H9 (cell line): ENCODE results near the gene BAAT. TPM values are rescaled to one million over a fixed set of nuclear protein-coding genes. Genes with fewer than 3 reads are reported as not detected.

Experiments
- DNase-seq: peaks from one replicate; pipeline ENCODE4 v3.0.0-alpha.2; 2017
- H2AFZ ChIP-seq: one replicate; pipeline ENCODE4 v1.6.1; 2013; ENCODE audit warnings: mild to moderate bottlenecking, low read length, control low read depth, moderate library complexity
- H2AK5ac ChIP-seq: 2 replicates; pipeline ENCODE4 v1.6.1; 2013; ENCODE audit warnings: low read length, control low read depth, mixed read lengths; ENCODE audit not compliant: insufficient read length
- H2BK120ac ChIP-seq: one replicate; pipeline ENCODE4 v1.6.1; 2013; ENCODE audit warnings: low read depth, mild to moderate bottlenecking, low read length, control low read depth, inconsistent platforms; ENCODE audit not compliant: poor library complexity, severe bottlenecking
- H2BK12ac ChIP-seq: 2 replicates; pipeline ENCODE4 v1.6.1; 2013; ENCODE audit warnings: low read length, control low read depth, mixed read lengths, low read depth; ENCODE audit not compliant: insufficient read length
- H2BK15ac ChIP-seq: 2 replicates; pipeline ENCODE4 v1.6.1; 2013; ENCODE audit warnings: low read depth, low read length, control low read depth
- H2BK20ac ChIP-seq: one replicate; pipeline ENCODE4 v1.6.1; 2013; ENCODE audit warnings: low read depth, mild to moderate bottlenecking, low read length, control low read depth, inconsistent platforms; ENCODE audit not compliant: poor library complexity, severe bottlenecking
- H2BK5ac ChIP-seq: 2 replicates; pipeline ENCODE4 v1.6.1; 2013; ENCODE audit warnings: low read length, control low read depth, mixed read lengths; ENCODE audit not compliant: insufficient read length
- H3K14ac ChIP-seq: 2 replicates; pipeline ENCODE4 v1.6.1; 2013; ENCODE audit warnings: low read length, control low read depth; ENCODE audit not compliant: insufficient read depth
- H3K18ac ChIP-seq: 2 replicates; pipeline ENCODE4 v1.6.1; 2013; ENCODE audit warnings: low read depth, mild to moderate bottlenecking, mixed read lengths, low read length, control low read depth; ENCODE audit not compliant: insufficient read length
- H3K23ac ChIP-seq: 2 replicates; pipeline ENCODE4 v1.6.1; 2013; ENCODE audit warnings: low read length, control low read depth, mixed read lengths, low read depth; ENCODE audit not compliant: insufficient read length
- H3K23me2 ChIP-seq: 2 replicates; pipeline ENCODE4 v1.6.1; 2013; ENCODE audit warnings: low read depth, mild to moderate bottlenecking, mixed read lengths, low read length, control low read depth; ENCODE audit not compliant: insufficient read length, poor library complexity, severe bottlenecking
- H3K27ac ChIP-seq: 2 replicates; pipeline ENCODE4 v1.5.1; 2013; ENCODE audit warnings: low read length, control low read depth, mixed read lengths, low read depth; ENCODE audit not compliant: insufficient read length
- H3K27me3 ChIP-seq: 2 replicates; pipeline ENCODE4 v1.6.1; 2013; ENCODE audit warnings: low read length, control low read depth, inconsistent platforms; ENCODE audit not compliant: insufficient read depth
- H3K4ac ChIP-seq: 2 replicates; pipeline ENCODE4 v1.6.1; 2013; ENCODE audit warnings: low read depth, mild to moderate bottlenecking, control low read depth, inconsistent platforms, low read length, moderate library complexity
- H3K4me1 ChIP-seq: 2 replicates; pipeline ENCODE4 v1.6.1; 2013; ENCODE audit warnings: low read length, control low read depth, inconsistent platforms; ENCODE audit not compliant: insufficient read depth
- H3K4me2 ChIP-seq: 2 replicates; pipeline ENCODE4 v1.6.1; 2013; ENCODE audit warnings: low read length, control low read depth, mixed read lengths; ENCODE audit not compliant: insufficient read length, insufficient read depth
- H3K56ac ChIP-seq: 2 replicates; pipeline ENCODE4 v1.6.1; 2013; ENCODE audit warnings: low read depth, mild to moderate bottlenecking, mixed read lengths, low read length, control low read depth; ENCODE audit not compliant: insufficient read length
- H3K79me1 ChIP-seq: 2 replicates; pipeline ENCODE4 v1.6.1; 2013; ENCODE audit warnings: low read depth, mild to moderate bottlenecking, moderate library complexity, low read length, control low read depth, inconsistent platforms; ENCODE audit not compliant: insufficient read depth, poor library complexity, severe bottlenecking
- H3K79me2 ChIP-seq: 2 replicates; pipeline ENCODE4 v1.6.1; 2013; ENCODE audit warnings: low read length, control low read depth, inconsistent platforms; ENCODE audit not compliant: insufficient read depth
- H3K9ac ChIP-seq: 2 replicates; pipeline ENCODE4 v1.6.1; 2013; ENCODE audit warnings: low read length, control low read depth, mixed read lengths; ENCODE audit not compliant: insufficient read length; ENCODE audit errors: extremely low read depth
- H3K9me3 ChIP-seq: one replicate; pipeline ENCODE4 v1.6.1; 2013; ENCODE audit warnings: low read depth, low read length, inconsistent platforms; ENCODE audit not compliant: control insufficient read depth
- H3T11ph ChIP-seq: one replicate; pipeline ENCODE4 v1.6.1; 2013; ENCODE audit warnings: mild to moderate bottlenecking, low read length, control low read depth, inconsistent platforms
- H4K20me1 ChIP-seq: one replicate; pipeline ENCODE4 v1.6.1; 2013; ENCODE audit not compliant: control insufficient read depth, insufficient read length, insufficient read depth
- H4K5ac ChIP-seq: 2 replicates; pipeline ENCODE4 v1.6.1; 2013; ENCODE audit warnings: low read depth, mild to moderate bottlenecking, mixed read lengths, low read length, control low read depth; ENCODE audit not compliant: insufficient read length
- H4K8ac ChIP-seq: replicated peaks from 2 replicates; pipeline ENCODE4 v1.6.1; 2013; ENCODE audit warnings: low read length, control low read depth, mixed read lengths, low read depth; ENCODE audit not compliant: insufficient read length
- H4K91ac ChIP-seq: 2 replicates; pipeline ENCODE4 v1.6.1; 2013; ENCODE audit warnings: low read depth, mild to moderate bottlenecking, moderate library complexity, mixed read lengths, low read length, control low read depth; ENCODE audit not compliant: insufficient read length
- H3K27ac Mint-ChIP-seq, 3 experiments: 2 replicates in 2 of 3; 3 replicates in 1 of 3; pipeline ENCODE4 v1.8.0; 2020 to 2021; ENCODE audit warnings: mixed read lengths in 3 of 3, mild to moderate bottlenecking in 1 of 3, moderate library complexity in 1 of 3
- H3K27me3 Mint-ChIP-seq: 2 replicates; pipeline ENCODE4 v1.8.0; 2021; ENCODE audit warnings: low read depth, mild to moderate bottlenecking, moderate library complexity, mixed read lengths
- H3K36me3 Mint-ChIP-seq, 3 experiments: 2 replicates in 2 of 3; 3 replicates in 1 of 3; pipeline ENCODE4 v1.8.0; 2020 to 2021; ENCODE audit warnings: low read depth in 3 of 3, mixed read lengths in 3 of 3; ENCODE audit not compliant: insufficient read depth in 1 of 3
- H3K4me1 Mint-ChIP-seq, 2 experiments: 2 replicates each; pipeline ENCODE4 v1.8.0; 2020; ENCODE audit warnings: mixed read lengths in 2 of 2
- H3K4me3 Mint-ChIP-seq, 2 experiments: 2 replicates in 1 of 2; 3 replicates in 1 of 2; pipeline ENCODE4 v1.8.0; 2020 to 2021; ENCODE audit warnings: mild to moderate bottlenecking in 2 of 2, mixed read lengths in 2 of 2, moderate library complexity in 1 of 2
- H3K9me3 Mint-ChIP-seq, 2 experiments: 2 replicates in 1 of 2; 3 replicates in 1 of 2; pipeline ENCODE4 v1.8.0; 2020; ENCODE audit warnings: mild to moderate bottlenecking in 2 of 2, mixed read lengths in 2 of 2, moderate library complexity in 1 of 2
- CTCF ChIP-seq: fragments of 200-600 bp; sonication (generic); conservative IDR thresholded peaks from 3 replicates; pipeline ENCODE4 v1.8.0; 2021; ENCODE audit warnings: antibody characterized with exemption, mild to moderate bottlenecking
- WGBS: extraction: QIAGEN DNeasy Blood & Tissue Kit; methylation state at CpG from one replicate; pipeline ENCODE4 v1.1.7; 2013; ENCODE audit warnings: missing lambda C conversion rate, low lambda C conversion rate, mixed read lengths; ENCODE audit not compliant: insufficient read length; ENCODE audit errors: extremely low coverage; 5-methylcytosine and 5-hydroxymethylcytosine counted together
- total RNA-seq: library from RNA; stranded (reverse); gene quantifications from 2 replicates; pipeline ENCODE4 v1.2.1, GENCODE V29; 2021

The BAAT gene
- total RNA-seq, 1 experiment from 2014 or later, result 0.09 TPM

DNA sequence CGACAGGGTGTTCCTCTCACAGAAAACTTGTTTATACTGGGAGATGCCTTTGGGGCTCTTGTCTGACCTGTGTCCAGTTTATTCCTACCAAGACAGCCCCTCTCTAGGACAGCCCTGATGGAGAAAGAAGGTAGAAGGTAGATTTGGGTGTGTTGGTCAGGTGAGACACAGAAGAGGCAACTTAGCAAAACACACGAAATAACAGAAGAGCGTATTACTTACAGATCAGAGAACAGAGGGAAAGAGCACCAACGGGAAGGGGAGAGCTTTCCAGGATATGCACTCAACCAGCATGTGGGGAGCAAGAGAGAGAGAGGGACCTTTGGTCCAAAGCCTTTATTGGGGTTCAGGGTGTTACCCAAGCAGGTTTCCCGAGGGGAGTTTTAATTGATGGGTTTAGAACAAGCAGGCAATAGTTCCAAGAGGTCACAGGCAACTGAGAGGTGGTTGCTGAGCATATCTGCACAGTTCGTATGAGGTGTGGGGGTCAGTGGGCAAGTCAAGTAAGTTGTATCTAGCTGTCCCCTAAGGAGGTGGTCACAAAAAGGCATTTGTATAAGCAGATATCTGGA is 31.8 kb downstream of the BAAT start:
- Histone ChIP-seq H3K56ac (no peak overlapping the region), H4K5ac (no peak overlapping the region), H2BK12ac (no peak overlapping the region), H4K8ac (no peak overlapping the region), H3T11ph (no peak overlapping the region), H3K18ac (no peak overlapping the region), H3K9ac (no peak overlapping the region), H2BK15ac (no peak overlapping the region), H2BK20ac (no peak overlapping the region), H4K91ac (no peak overlapping the region), H3K27ac (no peak overlapping the region), H2AFZ (no peak overlapping the region), H4K20me1 (no peaks in the 10 kb centered on the region), H3K23ac (no peak overlapping the region), H3K4me2 (no peak overlapping the region), H2BK120ac (no peak overlapping the region), H3K9me3 (no peaks in the 10 kb centered on the region), H3K14ac (no peak overlapping the region), H3K4ac (no peak overlapping the region), H3K79me2 (no peaks in the 10 kb centered on the region), H3K27me3 (no peaks in the 10 kb centered on the region), H3K79me1 (no peaks in the 10 kb centered on the region), H2AK5ac (no peak overlapping the region), H3K23me2 (no peaks in the 10 kb centered on the region), H3K4me1 (no peaks in the 10 kb centered on the region), H2BK5ac (no peak overlapping the region)
- Mint-ChIP-seq H3K27ac (no peak overlapping the region; a peak in 1 of 7 replicates), H3K4me1 (no peaks in the 10 kb centered on the region), H3K27me3 (no peaks in the 10 kb centered on the region), H3K4me3 (no peak overlapping the region), H3K9me3 (peaks cover 0 to 4% of the 10 kb centered on the region in 2 experiments; a peak in 1 of 5 replicates), H3K36me3 (no peaks in the 10 kb centered on the region)
- DNase-seq, result no peak
- WGBS, result no CpG with 5 or more reads among the region's 6 CpGs
- TF ChIP-seq CTCF, result no peak
